ENCODE results near the gene CSAD.
A peak's percentile ranks its signal among the peaks of the same experiment; 100 is the strongest.
"Not testable (repeated sequence)": the region's sequence is repeated elsewhere in the genome, so short reads cannot be mapped to it uniquely, and the experiment has no call there.

The CSAD gene

DNA sequence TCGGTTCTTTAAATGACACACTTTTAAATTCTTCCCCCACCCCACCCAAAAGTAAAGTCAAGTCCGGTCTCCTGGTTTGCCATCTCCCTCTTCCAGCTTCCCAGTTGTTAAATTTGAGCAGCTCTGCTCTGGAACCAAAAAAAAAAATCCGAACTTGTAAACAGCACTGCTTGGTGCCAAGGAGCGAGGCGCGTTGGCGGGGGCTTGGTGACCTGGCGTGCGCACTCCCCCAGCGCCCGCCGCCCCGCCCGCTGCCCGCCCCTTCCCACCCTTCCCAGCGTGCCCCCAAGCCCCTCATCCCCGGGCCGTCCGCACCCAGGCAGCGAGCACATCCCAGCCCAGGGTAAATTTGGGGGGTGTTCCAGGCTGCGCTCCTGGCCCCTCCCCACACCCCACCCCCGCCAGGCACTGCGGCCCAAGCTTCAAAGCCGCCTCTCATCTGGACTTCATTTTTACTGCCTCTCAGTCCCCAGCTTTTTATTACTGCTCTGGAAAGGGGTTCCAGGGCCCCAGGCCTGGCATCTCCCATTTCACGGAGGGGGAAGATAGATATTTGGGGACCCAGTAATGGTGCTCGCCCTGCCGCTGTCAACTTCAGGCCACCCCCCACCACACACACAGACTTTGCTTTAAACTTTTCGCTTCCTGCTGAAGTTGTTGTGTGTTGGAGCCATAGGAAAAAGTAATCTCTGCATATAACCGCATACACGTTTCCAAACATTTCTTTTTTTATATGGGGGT, 38.0 kb upstream of the CSAD start:
- no peak for DNase-seq

DNA sequence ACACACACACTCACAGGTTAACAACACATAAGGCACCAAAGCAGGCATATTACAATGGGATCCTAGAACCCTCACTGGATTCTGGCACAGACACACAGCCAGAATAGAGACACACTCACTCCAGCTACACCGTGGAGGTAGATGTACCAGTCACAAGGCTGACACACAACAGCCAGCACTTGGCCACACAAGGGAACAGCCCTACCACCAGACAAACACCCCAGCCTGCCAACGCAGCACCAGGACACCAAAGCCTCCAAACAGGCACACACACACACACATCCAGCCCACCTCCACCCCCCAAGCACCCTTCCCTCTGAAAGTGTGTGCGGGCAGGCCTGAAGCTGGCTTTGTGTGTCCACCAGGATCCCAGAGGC, 37.2 kb upstream of the CSAD start:
- no peak for DNase-seq

DNA sequence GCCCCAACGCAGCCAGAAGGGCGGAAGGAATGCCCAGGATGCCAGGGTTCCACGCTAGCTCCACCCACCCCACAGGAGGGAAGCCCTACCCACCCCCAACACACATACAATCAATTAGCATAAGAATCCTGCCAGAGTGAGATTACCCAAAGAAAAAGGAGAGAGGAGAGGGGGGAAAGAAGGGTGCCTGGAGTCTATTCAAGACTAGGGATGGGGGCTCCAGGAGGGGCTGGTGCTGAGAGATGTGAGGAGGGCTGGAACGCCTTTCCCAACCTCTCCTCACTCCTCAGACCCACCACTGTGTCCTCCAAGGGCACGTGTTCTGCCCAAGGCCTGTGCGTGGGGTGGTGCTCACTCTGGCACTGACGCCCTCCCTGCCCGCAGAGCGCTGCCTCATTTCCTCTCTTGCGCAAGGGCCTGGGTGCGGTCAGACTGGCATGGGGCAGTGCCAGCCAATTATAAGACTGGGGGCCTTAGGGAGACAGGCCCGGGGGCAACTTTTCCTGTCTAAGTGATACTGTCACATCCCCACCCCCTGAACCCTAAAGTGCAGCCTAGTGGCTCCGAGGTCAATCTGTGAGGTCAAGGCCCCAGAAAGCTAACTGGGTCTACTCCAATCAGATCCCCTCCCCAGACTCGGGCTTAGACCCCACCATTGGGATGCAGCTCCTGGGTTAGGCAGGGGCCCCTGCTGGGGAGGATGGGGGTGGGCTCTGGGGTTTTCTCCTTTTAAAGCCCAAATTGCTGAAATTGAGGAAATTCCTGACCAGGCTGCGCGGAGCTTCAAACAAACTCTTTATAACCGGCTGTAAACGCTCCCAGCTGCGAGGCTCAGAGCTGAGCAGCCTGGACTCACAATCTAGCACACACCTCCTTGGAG, 36.6 kb upstream of the CSAD start:
- DNase-seq, result no peak

DNA sequence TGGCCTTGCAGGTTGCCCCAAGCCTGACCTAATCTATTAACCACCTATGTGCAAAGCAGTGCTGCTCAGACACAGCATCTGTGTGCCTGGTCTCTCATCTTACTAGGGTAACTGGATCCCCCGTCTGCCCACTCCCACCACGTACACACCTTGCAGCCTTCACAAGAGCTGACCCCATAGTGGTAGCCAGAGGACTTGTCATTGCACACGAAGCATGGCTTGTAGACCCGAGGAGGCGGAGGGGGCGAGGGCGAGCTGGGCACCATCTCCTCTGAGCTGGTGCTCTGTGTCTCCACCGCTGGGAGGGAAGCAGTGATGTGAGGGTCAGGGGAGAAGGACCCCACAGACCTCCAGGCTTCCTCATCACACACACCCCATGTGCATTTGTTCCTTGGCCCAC, 34.8 kb upstream of the CSAD start:
- DNase-seq, result no peak

DNA sequence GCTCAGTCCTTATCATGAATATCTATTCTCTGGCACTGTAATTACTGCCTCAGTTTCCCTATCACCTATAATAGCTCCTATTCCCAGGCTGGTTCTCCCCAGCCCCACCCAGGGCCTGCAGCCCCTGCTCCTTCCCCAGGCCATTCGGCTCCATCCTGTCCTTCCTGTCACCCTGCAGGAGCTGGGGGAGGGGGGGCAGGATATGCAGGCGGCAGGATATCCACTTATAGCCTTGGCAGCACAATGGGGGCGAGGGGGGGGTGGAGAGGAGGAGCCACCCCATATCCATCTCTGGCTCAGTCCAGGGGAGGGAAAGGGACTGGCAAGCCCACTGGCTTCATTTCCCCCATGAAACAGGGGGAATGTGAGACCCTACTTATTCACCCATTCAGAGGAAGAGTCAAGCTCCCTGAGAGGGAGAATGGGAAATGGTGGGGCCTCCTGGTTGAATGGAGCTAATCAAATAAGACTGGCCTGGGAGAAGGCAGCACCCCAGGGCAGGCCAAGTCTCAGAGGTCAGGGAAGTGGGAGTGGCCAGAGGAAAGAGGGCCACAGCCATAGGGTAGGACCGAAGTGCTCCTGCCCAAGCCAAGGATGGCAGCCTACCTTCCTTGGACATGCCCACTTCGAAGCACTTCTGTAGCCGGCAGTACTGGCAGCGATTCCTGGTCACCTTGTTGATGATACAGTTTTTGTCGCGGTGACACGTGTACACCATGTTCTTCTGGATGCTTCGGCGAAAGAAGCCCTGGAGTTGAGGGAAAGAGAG, 34.1 kb upstream of the CSAD start:
- no peak for DNase-seq

DNA sequence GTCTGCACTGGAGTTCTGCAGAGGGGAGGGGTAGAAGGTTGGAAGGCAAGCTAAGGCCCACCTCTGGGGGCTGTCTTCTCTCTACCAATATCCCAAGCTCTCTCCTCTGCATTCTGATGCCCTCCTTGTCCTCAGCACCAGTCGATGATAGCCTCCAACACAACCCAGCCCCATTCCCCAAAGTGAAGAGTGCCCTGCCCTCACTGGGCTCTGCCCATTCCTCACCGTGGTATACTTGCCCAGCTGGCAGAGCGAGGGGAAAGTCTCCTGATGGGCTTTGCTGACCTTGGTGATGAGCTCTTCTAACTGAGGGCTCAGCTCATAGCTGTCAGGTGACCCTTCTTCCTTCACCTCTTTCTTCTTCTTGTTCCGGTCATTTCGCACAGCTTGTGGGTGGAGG, 33.5 kb upstream of the CSAD start:
- DNase-seq, result no peak

DNA sequence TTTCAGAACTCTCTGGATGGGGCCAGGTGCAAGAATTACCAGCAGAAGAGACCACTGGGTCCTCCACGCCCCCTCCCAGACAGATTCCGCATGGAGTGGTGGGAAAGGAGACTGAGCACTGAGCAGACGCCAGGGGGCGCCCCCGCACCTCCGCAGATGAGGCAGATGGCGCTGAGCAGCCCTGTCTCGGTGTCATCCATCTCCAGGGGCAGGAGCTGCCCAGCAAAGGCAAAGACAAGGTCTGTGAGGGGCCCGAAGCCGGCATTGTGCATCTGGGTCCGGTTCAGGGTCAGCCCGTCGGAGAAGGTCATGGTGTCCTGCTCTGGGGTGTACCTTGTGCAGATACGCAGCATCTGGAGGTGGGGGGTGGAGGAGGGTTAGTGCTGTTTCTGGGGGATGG, 32.6 kb upstream of the CSAD start:
- DNase-seq, result peak; percentile 22

DNA sequence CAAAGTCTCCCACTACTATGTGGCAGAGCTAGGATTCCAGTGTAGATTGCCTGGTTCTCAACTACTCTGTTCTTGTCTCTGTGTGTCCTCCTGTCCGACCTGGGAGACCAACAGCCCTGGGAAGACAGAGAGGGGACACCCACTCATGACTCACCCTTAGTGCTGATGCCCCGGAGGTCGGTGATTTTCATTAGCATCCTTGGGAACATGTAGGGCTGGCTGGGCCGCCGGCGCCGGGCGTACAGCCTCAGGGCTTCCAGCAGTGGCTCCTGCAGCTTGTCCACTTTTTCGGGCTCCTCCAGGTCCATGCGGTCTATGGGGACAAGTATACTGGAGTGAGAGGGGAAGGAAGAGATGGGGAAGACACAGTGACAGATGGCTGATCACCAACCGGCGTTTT, 32.2 kb upstream of the CSAD start:
- DNase-seq, result no peak

DNA sequence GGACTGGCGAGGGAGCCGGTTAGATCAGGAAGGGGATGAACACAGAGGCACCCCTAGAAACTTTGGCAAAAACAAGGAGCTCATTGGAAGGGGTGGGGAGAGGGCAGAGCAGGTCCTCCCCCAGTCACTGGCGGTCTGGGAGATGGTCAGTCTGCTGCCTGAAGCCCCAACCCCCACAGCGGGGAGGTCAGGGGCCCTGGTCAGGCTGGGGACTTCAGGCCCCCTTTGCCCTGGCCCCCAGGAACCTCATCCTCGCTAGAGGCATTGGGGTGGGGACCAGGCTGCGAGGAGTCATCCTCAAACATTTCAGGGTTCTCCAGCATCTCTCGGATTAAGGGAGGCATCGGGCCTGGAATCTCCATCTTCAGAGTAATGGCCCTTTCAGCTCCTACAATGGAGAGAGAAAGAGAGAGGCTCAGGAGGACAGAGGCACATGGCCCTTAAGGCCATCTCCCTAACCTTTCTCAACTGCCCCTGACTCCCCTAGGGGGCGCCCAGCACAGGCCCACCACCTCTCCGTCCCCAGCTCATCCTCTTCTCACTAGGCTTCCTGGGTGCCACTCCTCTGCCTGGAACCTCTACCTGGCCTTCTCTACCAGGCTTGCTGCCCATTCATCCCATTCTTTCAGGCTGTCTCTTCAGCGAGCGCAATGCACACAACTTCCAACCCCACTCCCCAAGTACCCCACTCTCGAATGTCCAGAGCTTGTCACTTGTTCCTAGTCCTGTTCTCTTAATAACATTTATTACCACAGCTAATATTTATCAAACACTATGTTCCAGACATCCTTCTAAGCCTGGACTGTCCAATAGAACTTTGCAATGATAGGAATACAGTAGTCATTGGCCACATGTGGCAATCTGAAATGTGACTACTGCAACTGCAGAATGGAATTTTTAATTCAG, 31.0 kb upstream of the CSAD start:
- no peak for DNase-seq

DNA sequence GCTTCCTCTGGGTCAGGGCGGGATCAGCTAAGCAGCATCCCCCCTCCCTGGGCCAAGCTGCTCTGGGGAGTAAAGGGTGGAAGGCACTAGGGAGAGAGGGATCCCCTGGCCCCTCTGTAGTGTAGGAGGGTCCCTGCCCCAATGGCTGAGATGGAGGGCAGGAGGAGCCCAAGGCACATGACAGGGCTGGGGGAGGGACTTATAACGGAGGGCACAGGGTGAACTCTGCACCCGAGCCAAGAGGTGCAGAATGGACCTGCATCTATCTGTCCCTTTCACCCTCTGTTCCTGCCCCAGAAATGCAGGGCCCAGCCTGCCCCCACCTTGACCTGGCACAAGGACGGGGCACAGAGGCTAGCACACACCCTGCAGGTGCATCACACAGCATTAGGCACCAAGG, 30.1 kb upstream of the CSAD start:
- DNase-seq, result no peak

DNA sequence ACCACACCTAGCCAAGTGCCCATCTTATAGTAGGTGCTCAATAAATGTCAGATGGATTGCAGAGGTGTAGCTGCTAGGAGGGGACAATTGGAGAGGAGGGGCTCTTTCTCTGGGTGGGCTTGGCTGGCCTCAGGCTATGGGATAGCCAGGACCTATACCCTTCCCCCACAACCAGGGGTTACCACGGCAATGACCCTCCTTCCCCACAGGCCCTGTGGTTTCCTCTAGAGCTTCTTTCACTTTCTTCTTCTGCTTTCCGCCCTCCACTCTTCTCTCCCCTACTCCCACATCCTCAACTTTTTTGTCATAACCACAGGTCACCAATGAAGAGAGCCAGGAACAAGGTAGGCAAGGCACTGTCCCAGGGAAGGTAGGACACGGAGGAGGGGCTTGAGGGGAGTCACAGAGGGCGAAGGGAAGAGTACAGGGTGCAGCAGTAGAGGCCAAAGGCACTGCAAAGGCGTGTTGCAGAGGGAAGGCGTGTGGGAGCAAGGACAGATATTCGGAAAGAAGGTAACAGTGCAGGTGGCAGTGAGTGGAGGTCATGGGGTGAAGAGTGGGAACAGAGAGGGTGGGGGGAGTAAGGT, 28.2 kb upstream of the CSAD start:
- DNase-seq, result no peak

DNA sequence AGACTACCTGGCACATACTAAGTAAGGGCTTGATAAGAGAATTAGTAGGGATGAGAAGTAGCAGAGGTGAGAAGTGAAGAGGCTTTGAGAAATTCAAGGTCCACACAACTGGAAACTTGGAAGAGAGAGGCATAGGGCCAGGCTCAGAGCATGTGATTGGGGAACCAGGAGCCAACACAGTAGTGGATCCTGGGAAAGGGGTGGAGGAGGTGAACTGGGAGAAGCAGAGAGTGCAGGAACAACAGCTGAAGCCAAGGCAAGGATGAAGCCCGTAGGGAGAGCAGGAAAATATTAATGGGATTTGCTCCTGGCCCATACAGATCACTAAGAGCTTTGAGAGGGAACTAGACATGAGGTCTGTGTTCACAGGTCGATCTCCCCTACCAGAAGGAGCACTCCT, 27.7 kb upstream of the CSAD start:
- no peak for DNase-seq

DNA sequence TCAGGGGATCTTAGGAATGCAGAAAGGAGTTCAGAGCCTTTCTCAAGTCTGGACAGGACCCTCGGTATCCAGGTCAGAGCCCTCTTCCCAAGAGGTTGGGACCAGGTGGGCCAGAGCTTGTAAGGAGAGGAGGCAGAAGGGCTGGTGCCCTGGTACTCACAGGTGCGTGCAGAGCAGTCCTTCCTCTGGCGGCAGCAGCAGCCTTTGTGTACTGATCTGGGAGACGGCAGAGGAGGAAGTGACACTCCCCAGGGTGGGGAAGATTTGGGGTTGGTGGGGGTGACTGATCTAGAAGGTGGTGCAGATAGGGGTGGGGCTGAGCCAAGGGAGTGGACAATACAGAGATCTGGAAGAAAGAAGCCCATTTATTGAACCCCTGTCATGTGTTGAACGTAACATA, 26.3 kb upstream of the CSAD start, which contains the start of gene ITGB7:
ITGB7 (minus strand) TSS at position 210 of the 400 bp plus-strand sequence. CDS start 6,808 bp downstream, outside the sequence.
- no peak for DNase-seq

DNA sequence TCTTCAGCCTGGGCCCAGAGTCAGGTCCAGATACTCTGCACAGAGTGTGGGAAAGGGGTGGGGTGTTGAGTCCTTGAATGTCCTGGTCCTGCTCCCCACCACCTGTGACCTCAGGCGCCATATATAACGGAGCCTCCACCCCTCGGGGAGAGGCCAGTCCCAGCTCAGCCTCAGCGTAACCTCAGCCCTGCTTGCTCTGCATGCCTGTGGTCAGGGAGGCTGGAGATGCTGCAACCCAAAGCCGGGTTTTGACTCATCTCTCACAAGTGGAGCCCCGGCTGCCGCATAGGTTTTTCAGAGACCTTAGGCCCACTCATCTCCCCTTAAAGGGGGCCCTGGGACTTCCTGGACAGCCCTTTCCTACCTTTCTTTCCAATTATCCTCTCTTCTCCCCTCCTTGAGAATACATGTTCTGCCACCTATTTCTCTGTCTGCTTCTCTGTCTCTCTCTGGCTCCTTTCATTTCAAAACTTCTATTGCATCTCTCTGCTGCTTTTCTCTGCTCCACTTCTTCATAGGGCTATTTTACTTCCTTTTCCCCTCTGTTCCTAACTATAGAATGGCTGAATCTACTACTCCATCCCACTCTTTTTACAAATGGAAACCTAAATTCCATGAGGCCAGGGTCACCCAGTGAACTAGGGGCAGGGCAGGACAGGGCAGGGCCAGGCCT, 25.2 kb upstream of the CSAD start:
- peak; percentile 37 for DNase-seq

DNA sequence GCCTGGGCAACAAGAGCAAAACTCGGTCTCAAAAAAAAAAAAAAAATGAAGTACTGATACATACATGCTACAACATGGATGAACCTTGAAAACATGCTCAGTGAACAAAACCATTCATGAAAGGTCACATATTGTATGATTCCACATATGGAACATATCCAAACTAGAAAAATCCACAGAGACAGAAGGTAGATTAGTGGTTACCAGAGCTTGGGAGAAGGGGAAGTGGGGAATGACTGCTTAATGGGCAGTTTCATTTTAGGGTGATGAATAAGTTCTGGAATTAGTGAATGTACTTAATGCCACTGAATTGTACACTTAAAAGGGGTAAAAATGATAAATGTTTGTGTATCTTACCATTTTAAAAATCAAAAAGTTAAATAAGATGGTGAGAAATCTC, 23.6 kb upstream of the CSAD start:
- DNase-seq, result no peak

DNA sequence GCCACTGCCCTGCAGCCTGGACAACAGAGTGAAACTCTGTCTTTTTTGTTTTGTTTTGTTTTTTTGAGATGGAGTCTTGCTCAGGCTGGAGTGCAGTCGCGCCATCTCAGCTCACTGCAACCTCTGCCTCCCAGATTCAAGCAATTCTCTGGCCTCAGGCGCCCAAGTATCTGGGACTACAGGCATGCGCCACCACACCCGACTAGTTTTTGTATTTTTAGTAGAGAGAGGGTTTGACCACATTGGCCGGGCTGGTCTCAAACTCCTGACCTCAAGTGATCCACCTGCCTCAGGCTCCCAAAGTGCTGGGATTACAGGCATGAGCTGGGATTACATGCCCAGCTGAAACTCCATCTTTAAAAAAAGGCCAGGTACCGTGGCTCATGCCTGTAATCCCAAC, 21.6 kb upstream of the CSAD start:
- not testable (repeated sequence) for DNase-seq

DNA sequence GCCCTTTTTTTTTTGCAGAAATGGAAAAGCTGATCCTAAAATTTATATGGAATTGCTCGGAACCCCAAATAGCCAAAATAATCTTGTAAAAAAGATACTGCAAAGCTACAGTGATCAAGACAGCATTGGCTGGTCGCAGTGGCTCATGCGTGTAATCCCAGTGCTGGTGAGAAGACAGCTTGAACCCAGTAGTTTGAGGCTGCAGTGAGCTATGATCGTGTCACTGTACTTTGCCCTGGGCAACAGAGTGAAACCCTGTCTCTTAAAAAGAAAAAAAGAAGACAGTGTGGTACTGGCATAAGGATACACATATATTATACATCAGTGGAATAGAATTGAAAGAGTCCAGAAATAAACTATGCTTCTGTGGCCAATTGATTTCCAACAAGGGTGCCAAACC, 20.9 kb upstream of the CSAD start:
- DNase-seq, result no peak

DNA sequence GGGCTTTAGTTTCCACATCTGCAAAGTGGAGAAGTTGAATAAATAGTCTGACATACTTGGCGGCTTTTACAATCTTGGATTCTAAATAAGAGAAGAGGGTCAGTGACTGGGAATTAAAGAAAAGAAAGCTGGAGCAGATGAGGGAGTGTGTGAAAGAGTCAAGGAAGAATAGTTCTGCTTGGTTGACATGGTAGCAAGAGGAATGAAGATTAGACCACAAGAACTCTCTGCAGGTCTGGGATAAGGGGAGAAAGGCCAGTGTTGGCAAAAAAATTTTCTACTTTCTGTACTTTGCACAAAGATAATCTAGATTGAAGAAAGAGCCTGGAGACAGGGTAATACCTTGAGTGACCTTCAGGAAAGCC, 20.4 kb upstream of the CSAD start:
- no peak for DNase-seq

DNA sequence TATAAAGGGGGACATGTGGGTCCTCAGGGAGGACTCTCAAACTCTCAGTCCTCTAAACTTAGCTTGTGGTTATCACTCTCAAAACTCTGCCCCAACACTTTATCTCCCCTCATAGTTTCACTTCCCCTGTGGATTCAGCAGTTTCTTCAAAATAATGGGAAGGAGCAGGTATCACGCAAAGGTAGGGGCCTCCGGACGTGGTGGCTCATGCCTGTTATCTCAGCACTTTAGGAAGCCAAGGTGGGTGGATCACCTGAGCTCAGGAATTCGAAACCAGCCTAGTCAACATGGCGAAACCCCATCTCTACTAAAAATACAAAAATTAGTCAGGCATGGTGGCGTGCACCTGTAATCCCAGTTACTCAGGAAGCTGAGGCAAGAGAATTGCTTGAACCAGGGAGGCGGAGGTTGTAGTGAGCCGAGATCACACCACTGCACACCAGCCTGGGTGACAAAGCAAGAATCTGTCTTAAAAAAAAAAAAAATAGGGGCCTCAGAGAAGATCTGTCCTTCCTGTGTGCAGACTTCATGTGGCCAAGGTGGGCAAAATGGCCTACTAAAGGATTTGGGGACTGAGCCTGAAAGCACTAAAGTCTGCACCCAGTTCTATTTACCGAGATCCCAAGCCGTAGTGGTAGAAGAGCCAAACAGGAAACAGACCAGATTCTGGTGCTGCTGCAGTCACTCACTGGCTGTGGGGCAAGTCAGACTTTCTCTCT, 19.9 kb upstream of the CSAD start:
- DNase-seq, result no peak

DNA sequence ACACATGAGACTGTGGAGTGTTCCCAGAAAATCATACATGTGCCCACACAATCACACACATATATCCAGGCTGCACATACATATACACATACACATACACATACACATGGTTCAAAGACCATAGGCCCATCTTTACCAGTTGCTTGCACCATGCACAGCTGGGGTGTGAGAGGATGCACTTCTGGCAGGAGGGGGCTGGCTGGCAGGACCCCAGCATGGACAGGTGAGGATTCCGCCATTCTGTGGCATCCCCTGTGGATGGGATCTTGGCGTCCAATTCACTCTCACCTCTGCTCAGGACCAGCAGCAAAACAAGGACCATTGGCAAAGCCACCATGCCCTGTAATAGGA, 19.4 kb upstream of the CSAD start:
- DNase-seq, result no peak

DNA sequence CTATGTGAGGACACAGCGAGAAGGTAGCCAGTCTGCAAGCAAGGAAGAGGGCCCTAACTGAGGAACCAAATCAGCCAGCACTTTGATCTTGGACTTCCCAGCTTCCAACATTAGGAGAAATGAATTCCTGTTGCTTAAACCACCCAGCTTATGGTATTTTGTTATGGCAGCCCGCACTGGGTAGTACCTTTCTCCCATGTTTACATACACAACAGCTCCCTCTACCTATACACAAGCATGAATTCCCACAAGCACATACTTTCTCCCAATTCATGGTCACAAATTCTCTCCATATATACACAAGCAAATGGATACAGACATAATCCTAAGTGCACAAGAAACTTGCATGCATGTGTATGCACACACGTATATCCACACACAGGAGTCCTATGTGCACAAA, 19.0 kb upstream of the CSAD start:
- DNase-seq, result no peak
